Endometrial microvascular endothelial cells (primary cell): Measurements from ENCODE around the gene BGLAP. TPM values are rescaled to one million over a fixed set of nuclear protein-coding genes. Genes with fewer than 3 reads are reported as not detected.
"Not testable (repeated sequence)": the region's sequence is repeated elsewhere in the genome, so short reads cannot be mapped to it uniquely, and the experiment has no call there.

Experiments used
- in situ Hi-C: cut with HindIII; loops from 2 replicates; pipeline ENCODE4 v1.10.0; 2017; ENCODE audit warnings: low sequenced_read_pairs, low pct_unique_long_range_greater_than_20kb; ENCODE audit errors: inconsistent ontology term
- total RNA-seq: library from RNA; depleted of rRNA; stranded (reverse); fragments of >200 nt; gene quantifications from one replicate; pipeline ENCODE4 v1.2.3, GENCODE V29; 2015; ENCODE audit errors: inconsistent ontology term

The BGLAP gene
- total RNA-seq = not detected

- in situ Hi-C loops = no loop called here
Observed at GRCh38 chr1:156241926-156242325, at the start of gene BGLAP. Gene BGLAP (plus strand): TSS chr1:156242184. CDS start chr1:156242232, 48 bp downstream.

GRCh38 chr1:156193208-156193487 lies 48.8 kb upstream of the BGLAP start:
- in situ Hi-C loops = no loop called here

- in situ Hi-C loops = no loop called here
Observed at GRCh38 chr1:156193488-156194299, 48.3 kb upstream of the BGLAP start, which contains the start of gene SLC25A44. Gene SLC25A44 (plus strand): TSS chr1:156194104. CDS start chr1:156199848, 5,744 bp downstream.

- in situ Hi-C loops = no loop called here
Observed at GRCh38 chr1:156194300-156194652, 47.7 kb upstream of the BGLAP start.

GRCh38 chr1:156195853-156196252 lies 46.1 kb upstream of the BGLAP start:
- in situ Hi-C loops = no loop called here

GRCh38 chr1:156196445-156196844 lies 45.5 kb upstream of the BGLAP start:
- in situ Hi-C loops = no loop called here

GRCh38 chr1:156198831-156199349 lies 43.1 kb upstream of the BGLAP start:
- in situ Hi-C loops = no loop called here

GRCh38 chr1:156200044-156200443 lies 41.9 kb upstream of the BGLAP start:
- in situ Hi-C loops = no loop called here

- in situ Hi-C loops = no loop called here
Observed at GRCh38 chr1:156203331-156203730, 38.7 kb upstream of the BGLAP start.

- in situ Hi-C loops = no loop called here
Observed at GRCh38 chr1:156204686-156205085, 37.3 kb upstream of the BGLAP start.

- in situ Hi-C loops = no loop called here
Observed at GRCh38 chr1:156211243-156211642, 30.7 kb upstream of the BGLAP start.

- in situ Hi-C loops = no loop called here
Observed at GRCh38 chr1:156212130-156212529, 29.9 kb upstream of the BGLAP start.

GRCh38 chr1:156212833-156213643 lies 28.9 kb upstream of the BGLAP start, which contains the start of gene PMF1:
Gene PMF1 (plus strand): TSS chr1:156213007. CDS start chr1:156213016, 9 bp downstream.
- in situ Hi-C loops = no loop called here

- in situ Hi-C loops = no loop called here
Observed at GRCh38 chr1:156213644-156213966, 28.4 kb upstream of the BGLAP start.

- in situ Hi-C loops = no loop called here
Observed at GRCh38 chr1:156214024-156214748, 27.8 kb upstream of the BGLAP start.

GRCh38 chr1:156216361-156217086 lies 25.5 kb upstream of the BGLAP start:
- in situ Hi-C loops = not testable (repeated sequence)

GRCh38 chr1:156217871-156218270 lies 24.1 kb upstream of the BGLAP start:
- in situ Hi-C loops = no loop called here

GRCh38 chr1:156220226-156220625 lies 21.8 kb upstream of the BGLAP start:
- in situ Hi-C loops = no loop called here
